Peyer's patch (tissue), 4 donors: ENCODE measurements around the gene MPZL3. TPM values are rescaled to one million over a fixed set of nuclear protein-coding genes. Genes with fewer than 3 reads are reported as not detected.

Experiments
- DNase-seq, 3 donors: peaks; one replicate each; pipeline ENCODE4 v3.0.0-alpha.2; 2017 to 2019
- H3K27ac ChIP-seq, 4 donors: fragments of 200-600 bp; sonication (generic); one replicate each; pipeline ENCODE4 v1.5.1; 2016 to 2019
- H3K27me3 ChIP-seq, 2 donors: fragments of 200-600 bp; sonication (generic); one replicate each; pipeline ENCODE4 v1.5.1; 2019
- H3K36me3 ChIP-seq, 3 donors: fragments of 200-600 bp; sonication (generic); one replicate each; pipeline ENCODE4 v1.5.1; 2016 to 2019
- H3K4me1 ChIP-seq, 4 donors: fragments of 200-600 bp; sonication (generic); one replicate each; pipeline ENCODE4 v1.5.1; 2016 to 2019
- H3K4me3 ChIP-seq, 4 donors: fragments of 200-600 bp; sonication (generic); 1 replicate in 3 of 4; 2 replicates in 1 of 4; pipeline ENCODE4 v1.5.1; 2016 to 2019; ENCODE audit warnings: mild to moderate bottlenecking in 1 of 4
- H3K9me3 ChIP-seq, 4 donors: fragments of 200-600 bp; sonication (generic); one replicate each; pipeline ENCODE4 v1.5.1; 2016 to 2019; ENCODE audit warnings: mild to moderate bottlenecking in 1 of 4
- POLR2A ChIP-seq, 2 donors: fragments of 450-650 bp; IDR thresholded peaks; one replicate each; pipeline ENCODE4 v1.5.1; 2017; ENCODE audit warnings: antibody characterized with exemption in 2 of 2, mild to moderate bottlenecking in 2 of 2, moderate library complexity in 2 of 2
- total RNA-seq, 4 donors: library from RNA; depleted of rRNA; stranded (reverse); fragments of >200 nt; gene quantifications; one replicate each; pipeline ENCODE4 v1.1.0, GENCODE V29; 2016
- TF ChIP-seq, protein P1 (sequence below), 6 experiments: fragments of 450-650 bp in 4 of 6; fragments of 200-600 bp in 2 of 6; sonication (generic) in 1 of 6; IDR thresholded peaks; one replicate each; pipeline ENCODE4 v1.5.1; 2017 to 2019; ENCODE audit warnings: antibody characterized with exemption in 6 of 6, mild to moderate bottlenecking in 3 of 6, moderate library complexity in 1 of 6

The MPZL3 gene
- total RNA-seq, 4 donors from 2014 or later: 0.83 to 15.4 (median 7.8) TPM

DNA sequence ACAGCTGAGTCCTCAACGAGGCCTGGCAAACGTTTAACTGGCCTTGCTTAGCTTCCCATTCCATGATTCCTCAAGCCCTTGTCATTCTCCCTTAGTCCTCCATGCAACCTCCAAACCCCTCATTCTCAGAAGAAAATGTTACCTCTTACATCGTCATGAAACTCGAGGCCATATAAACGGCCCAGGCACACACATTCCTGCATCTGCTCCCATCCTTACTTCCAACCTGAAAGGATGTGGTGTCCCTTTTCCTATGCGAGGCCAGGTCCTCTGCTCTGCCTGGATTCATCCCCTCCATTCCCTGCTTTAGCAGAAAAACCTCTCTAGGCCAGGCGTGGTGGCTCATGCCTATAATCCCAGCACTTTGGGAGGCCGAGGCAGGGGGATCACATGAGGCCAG lies 9.0 kb downstream of the MPZL3 start:
- DNase-seq: no peak
- TF ChIP-seq, protein P1, sequence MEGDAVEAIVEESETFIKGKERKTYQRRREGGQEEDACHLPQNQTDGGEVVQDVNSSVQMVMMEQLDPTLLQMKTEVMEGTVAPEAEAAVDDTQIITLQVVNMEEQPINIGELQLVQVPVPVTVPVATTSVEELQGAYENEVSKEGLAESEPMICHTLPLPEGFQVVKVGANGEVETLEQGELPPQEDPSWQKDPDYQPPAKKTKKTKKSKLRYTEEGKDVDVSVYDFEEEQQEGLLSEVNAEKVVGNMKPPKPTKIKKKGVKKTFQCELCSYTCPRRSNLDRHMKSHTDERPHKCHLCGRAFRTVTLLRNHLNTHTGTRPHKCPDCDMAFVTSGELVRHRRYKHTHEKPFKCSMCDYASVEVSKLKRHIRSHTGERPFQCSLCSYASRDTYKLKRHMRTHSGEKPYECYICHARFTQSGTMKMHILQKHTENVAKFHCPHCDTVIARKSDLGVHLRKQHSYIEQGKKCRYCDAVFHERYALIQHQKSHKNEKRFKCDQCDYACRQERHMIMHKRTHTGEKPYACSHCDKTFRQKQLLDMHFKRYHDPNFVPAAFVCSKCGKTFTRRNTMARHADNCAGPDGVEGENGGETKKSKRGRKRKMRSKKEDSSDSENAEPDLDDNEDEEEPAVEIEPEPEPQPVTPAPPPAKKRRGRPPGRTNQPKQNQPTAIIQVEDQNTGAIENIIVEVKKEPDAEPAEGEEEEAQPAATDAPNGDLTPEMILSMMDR (IDR thresholded peaks at IDR 0.05): no peak
- no peak for TF ChIP-seq POLR2A (IDR thresholded peaks at IDR 0.05)
- H3K27ac ChIP-seq: no peak overlapping the region
- no peaks in the 10 kb centered on the region for H3K36me3 ChIP-seq
- peaks cover 0 to 19% (median 3%) of the 10 kb centered on the region in 4 donors for H3K4me1 ChIP-seq
- no peak overlapping the region for H3K4me3 ChIP-seq
- no peaks in the 10 kb centered on the region for H3K27me3 ChIP-seq
- no peaks in the 10 kb centered on the region for H3K9me3 ChIP-seq

DNA sequence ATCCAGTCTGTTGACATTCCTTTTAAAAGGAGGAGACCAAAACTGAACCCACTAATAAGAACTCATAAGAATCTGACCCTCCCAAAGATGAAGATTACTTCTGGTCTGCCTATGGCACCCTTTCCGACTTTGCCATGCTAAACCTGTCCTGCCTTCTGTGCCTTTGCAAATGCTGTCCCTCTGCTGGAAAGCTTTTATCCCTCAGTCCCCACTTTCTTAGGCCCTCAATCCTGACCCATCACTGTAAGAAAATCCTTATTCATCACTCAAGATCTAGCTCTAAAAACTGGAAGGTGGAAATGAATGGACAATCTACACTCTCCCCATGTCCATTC lies 10.4 kb downstream of the MPZL3 start:
- Histone ChIP-seq H3K9me3 (no peaks in the 10 kb centered on the region), H3K4me3 (peak overlapping the region in 1 of 4 donors; percentile 13), H3K36me3 (no peaks in the 10 kb centered on the region), H3K4me1 (peaks cover 0 to 19% (median 3%) of the 10 kb centered on the region in 4 donors), H3K27me3 (no peaks in the 10 kb centered on the region), H3K27ac (peak overlapping the region in 3 of 4 donors; percentile 64 to 84 (median 66))
- TF ChIP-seq, protein P1 (IDR thresholded peaks at IDR 0.05): peak in 2 of 6 experiments; percentile 2 to 12
- TF ChIP-seq POLR2A (IDR thresholded peaks at IDR 0.05): no peak
- DNase-seq: no peak

DNA sequence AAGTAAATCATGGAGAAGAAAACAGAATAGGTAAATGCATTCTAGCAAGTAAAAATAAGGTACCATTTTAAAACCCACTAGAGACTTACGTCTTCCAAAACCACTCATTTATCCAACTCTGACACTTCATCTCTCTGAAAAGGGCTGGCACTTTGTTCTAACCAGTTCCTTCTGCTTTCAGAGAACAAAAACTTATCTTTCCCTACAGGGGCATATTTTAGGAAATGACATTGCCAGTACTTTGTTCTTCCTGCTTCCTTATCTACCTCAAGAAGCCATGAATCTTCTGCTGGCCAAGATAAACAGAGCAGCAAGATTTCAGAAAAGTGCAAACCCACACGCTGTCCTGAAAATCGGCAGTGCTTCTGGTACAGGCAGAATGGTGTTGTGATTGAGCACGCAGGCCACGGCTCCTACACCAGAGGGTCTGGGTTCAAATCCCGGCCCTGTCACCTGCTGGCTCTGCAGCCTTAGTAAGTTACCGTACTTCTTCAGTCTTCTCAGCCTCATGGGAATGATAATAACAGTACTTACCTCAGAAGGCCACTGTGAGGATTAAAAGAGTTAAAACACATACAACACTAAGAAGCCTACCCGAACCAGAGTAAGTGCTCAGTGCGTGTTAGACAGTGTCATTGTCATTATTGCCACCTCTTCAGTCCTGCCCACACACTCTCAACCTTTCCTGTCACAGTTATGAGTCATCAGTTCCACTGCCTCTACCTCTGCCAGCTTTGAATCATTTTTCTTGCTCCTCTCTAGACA lies 11.0 kb downstream of the MPZL3 start:
- DNase-seq: peak in 1 of 3 donors; percentile 76
- peak overlapping the region in 2 of 4 donors; percentile 13 to 15 for H3K4me3 ChIP-seq

DNA sequence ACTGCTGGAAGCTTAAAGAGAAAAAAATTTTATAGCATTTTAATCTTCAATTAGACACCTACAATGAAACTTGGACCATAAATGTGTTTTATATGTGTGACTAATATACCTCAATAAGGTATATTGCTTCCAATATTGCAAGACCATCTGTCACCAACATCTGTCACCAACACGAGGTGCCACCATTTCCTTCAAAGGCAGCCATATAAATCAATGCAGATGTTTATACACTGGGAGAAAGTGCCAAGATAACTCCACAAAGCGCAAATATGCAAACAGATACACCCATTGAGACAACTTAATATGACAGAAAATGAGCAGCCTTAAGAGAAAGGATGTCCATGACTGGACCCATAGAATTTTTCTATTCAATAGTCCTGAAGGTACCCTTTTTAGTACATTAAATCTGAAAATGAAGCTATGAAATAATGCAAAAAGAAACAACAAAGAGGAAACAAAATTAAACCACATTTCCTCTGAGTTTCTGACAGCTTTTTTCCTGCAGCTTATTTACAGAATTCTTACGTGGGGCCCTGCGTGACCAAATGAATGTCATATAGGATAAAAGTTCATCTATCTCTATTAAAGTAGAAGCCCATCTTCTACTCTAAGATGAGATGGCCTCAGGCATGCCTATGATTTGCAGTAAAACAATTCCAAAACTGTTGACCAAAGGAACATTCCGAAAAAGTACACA lies 12.5 kb downstream of the MPZL3 start:
- H3K4me1 ChIP-seq: peaks cover 0 to 19% (median 3%) of the 10 kb centered on the region in 4 donors
- no peak overlapping the region for H3K4me3 ChIP-seq
- H3K9me3 ChIP-seq: no peaks in the 10 kb centered on the region
- TF ChIP-seq POLR2A (IDR thresholded peaks at IDR 0.05): no peak
- TF ChIP-seq, protein P1 (IDR thresholded peaks at IDR 0.05): no peak
- DNase-seq: no peak
- H3K36me3 ChIP-seq: no peaks in the 10 kb centered on the region
- no peaks in the 10 kb centered on the region for H3K27me3 ChIP-seq
- peak overlapping the region in 2 of 4 donors; percentile 19 to 84 for H3K27ac ChIP-seq

More for the DNA sequence above, 11.0 kb downstream of the MPZL3 start:
- H3K4me1 ChIP-seq: peaks cover 0 to 19% (median 3%) of the 10 kb centered on the region in 4 donors
- H3K27me3 ChIP-seq: no peaks in the 10 kb centered on the region
- H3K9me3 ChIP-seq: no peaks in the 10 kb centered on the region
- peak overlapping the region; percentile 64 to 84 (median 68) for H3K27ac ChIP-seq
- no peak for TF ChIP-seq POLR2A (IDR thresholded peaks at IDR 0.05)
- TF ChIP-seq, protein P1 (IDR thresholded peaks at IDR 0.05): peak in 1 of 6 experiments; percentile 8
- H3K36me3 ChIP-seq: no peaks in the 10 kb centered on the region

DNA sequence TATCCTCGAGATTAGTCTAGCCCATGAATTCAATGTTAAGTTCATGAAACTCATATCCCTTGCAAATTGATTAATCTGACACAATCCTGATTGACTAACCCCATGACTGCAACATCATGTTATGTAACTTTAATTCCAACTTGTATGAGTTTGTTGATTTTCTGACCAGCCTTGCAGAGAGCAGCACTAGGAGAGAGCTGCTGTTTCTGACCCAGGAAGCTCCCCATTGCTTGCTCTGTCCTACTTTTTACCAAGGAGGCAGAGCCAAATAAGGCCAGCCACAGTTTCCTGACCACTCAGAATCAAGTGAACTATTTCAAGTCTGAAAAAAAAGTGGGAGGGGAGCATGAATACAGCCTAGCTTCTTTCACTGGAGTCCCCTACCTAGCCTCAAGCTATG lies 13.2 kb downstream of the MPZL3 start:
- no peak for DNase-seq
- no peak for TF ChIP-seq POLR2A (IDR thresholded peaks at IDR 0.05)
- TF ChIP-seq, protein P1 (IDR thresholded peaks at IDR 0.05): no peak
- no peaks in the 10 kb centered on the region for H3K9me3 ChIP-seq
- H3K27ac ChIP-seq: peak overlapping the region in 1 of 4 donors; percentile 14
- H3K27me3 ChIP-seq: no peaks in the 10 kb centered on the region
- H3K4me1 ChIP-seq: peaks cover 0 to 19% (median 3%) of the 10 kb centered on the region in 4 donors
- H3K36me3 ChIP-seq: no peaks in the 10 kb centered on the region
- H3K4me3 ChIP-seq: no peak overlapping the region
